HEK293 (cell line): ENCODE measurements around the gene C3orf80.

Experiments used
- BCL11B ChIP-seq: fragments of 450-650 bp; formaldehyde crosslinking; IDR thresholded peaks from 2 replicates; pipeline ENCODE4 v1.5.1; 2016; ENCODE audit warnings: low read depth, missing biosample characterization, missing genetic modification characterization
- GLI2 ChIP-seq: fragments of 450-650 bp; formaldehyde crosslinking; IDR thresholded peaks from 2 replicates; pipeline ENCODE4; 2017; ENCODE audit warnings: missing biosample characterization, missing genetic modification characterization, low read depth, borderline replicate concordance
- REST ChIP-seq: fragments of 450-650 bp; formaldehyde crosslinking; IDR thresholded peaks from 2 replicates; pipeline ENCODE4 v1.5.1; 2016; ENCODE audit warnings: missing biosample characterization, missing genetic modification characterization
- ZBTB8A ChIP-seq: fragments of 450-650 bp; formaldehyde crosslinking; IDR thresholded peaks from 2 replicates; pipeline ENCODE4 v1.5.1; 2016; ENCODE audit warnings: missing biosample characterization, missing genetic modification characterization
- ZFP3 ChIP-seq: fragments of 450-650 bp; formaldehyde crosslinking; IDR thresholded peaks from 2 replicates; pipeline ENCODE4 v1.5.1; 2016; ENCODE audit warnings: low read depth, missing biosample characterization, missing genetic modification characterization
- ZNF138 ChIP-seq: fragments of 450-650 bp; formaldehyde crosslinking; IDR thresholded peaks from 2 replicates; pipeline ENCODE4 v1.5.1; 2016; ENCODE audit warnings: missing biosample characterization, missing genetic modification characterization, borderline replicate concordance
- ZNF140 ChIP-seq: fragments of 450-650 bp; formaldehyde crosslinking; IDR thresholded peaks from 2 replicates; pipeline ENCODE4 v1.5.1; 2016; ENCODE audit warnings: missing biosample characterization, missing genetic modification characterization
- ZNF266 ChIP-seq: fragments of 450-650 bp; formaldehyde crosslinking; IDR thresholded peaks from 2 replicates; pipeline ENCODE4 v1.5.1; 2016; ENCODE audit warnings: missing biosample characterization, missing genetic modification characterization, low read depth
- ZNF404 ChIP-seq: fragments of 450-650 bp; formaldehyde crosslinking; IDR thresholded peaks from 2 replicates; pipeline ENCODE4 v1.5.1; 2017; ENCODE audit warnings: missing biosample characterization, missing genetic modification characterization
- ZNF426 ChIP-seq: fragments of 450-650 bp; formaldehyde crosslinking; IDR thresholded peaks from 2 replicates; pipeline ENCODE4 v1.5.1; 2017; ENCODE audit warnings: missing biosample characterization, missing genetic modification characterization, mild to moderate bottlenecking, inconsistent platforms, moderate library complexity
- ZNF433 ChIP-seq: fragments of 450-650 bp; formaldehyde crosslinking; IDR thresholded peaks from 2 replicates; pipeline ENCODE4 v1.5.1; 2016; ENCODE audit warnings: missing biosample characterization, missing genetic modification characterization, low read depth
- ZNF501 ChIP-seq: fragments of 450-650 bp; formaldehyde crosslinking; IDR thresholded peaks from 2 replicates; pipeline ENCODE4 v1.5.1; 2016; ENCODE audit warnings: missing biosample characterization, missing genetic modification characterization
- ZNF558 ChIP-seq: fragments of 450-650 bp; formaldehyde crosslinking; IDR thresholded peaks from 2 replicates; pipeline ENCODE4 v1.5.1; 2016; ENCODE audit warnings: missing biosample characterization, missing genetic modification characterization
- ZNF560 ChIP-seq: fragments of 450-650 bp; formaldehyde crosslinking; IDR thresholded peaks from 2 replicates; pipeline ENCODE4 v1.5.1; 2017; ENCODE audit warnings: missing biosample characterization, missing genetic modification characterization, borderline replicate concordance
- ZNF623 ChIP-seq: fragments of 450-650 bp; formaldehyde crosslinking; IDR thresholded peaks from 2 replicates; pipeline ENCODE4 v1.5.1; 2016; ENCODE audit warnings: missing biosample characterization, missing genetic modification characterization
- ZNF664 ChIP-seq: fragments of 450-650 bp; formaldehyde crosslinking; IDR thresholded peaks from 2 replicates; pipeline ENCODE4 v1.5.1; 2016; ENCODE audit warnings: missing biosample characterization, missing genetic modification characterization
- TF ChIP-seq, protein P1 (sequence below): fragments of 450-650 bp; formaldehyde crosslinking; IDR thresholded peaks from 2 replicates; pipeline ENCODE4 v1.5.1; 2016; ENCODE audit warnings: missing biosample characterization, missing genetic modification characterization, borderline replicate concordance
- TF ChIP-seq, protein P2 (sequence below): fragments of 450-650 bp; formaldehyde crosslinking; conservative IDR thresholded peaks from 2 replicates; pipeline ENCODE4 v1.5.1; 2016; ENCODE audit warnings: low read depth, missing biosample characterization, missing genetic modification characterization

The C3orf80 gene

DNA sequence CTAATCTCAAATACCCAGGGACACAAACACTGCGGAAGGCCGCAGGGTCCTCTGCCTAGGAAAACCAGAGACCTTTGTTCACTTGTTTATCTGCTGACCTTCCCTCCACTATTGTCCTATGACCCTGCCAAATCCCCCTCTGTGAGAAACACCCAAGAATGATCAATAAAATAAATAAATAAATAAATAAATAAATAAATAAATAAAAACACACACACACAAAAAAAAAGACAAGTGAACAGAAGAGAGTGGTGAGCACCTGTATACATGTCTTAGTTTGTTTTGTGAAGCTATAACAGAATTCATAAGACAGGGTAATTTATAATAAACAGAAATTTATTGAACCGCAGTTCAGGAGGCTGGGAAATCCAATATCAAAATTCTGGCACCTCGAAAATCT is 45.8 kb upstream of the C3orf80 start (continued):
- TF ChIP-seq REST (peak; percentile 67; the same call in 1 of the 2 replicates), ZNF140 (tag by site-specific recombination) (peak; percentile 87), ZNF560 (tag by site-specific recombination) (0 out of 2 replicates have a peak, but pooled peaks have one; percentile 8), GLI2 (tag by site-specific recombination) (peak; percentile 39; the same call in 1 of the 2 replicates), ZNF138 (tag by site-specific recombination) (0 out of 2 replicates have a peak, but pooled peaks have one; percentile 24), ZNF426 (tag by site-specific recombination) (peak; percentile 84), ZNF664 (peak; percentile 65; the same call in 1 of the 2 replicates), ZFP3 (0 out of 2 replicates have a peak, but pooled peaks have one; percentile 36), BCL11B (tag by site-specific recombination) (0 out of 2 replicates have a peak, but pooled peaks have one; percentile 42), ZNF404 (tag by site-specific recombination) (peak; percentile 66; the same call in 1 of the 2 replicates), ZNF266 (tag by site-specific recombination) (0 out of 2 replicates have a peak, but pooled peaks have one; percentile 67), ZNF501 (tag by site-specific recombination) (peak; percentile 49; the same call in 1 of the 2 replicates), ZNF623 (peak; percentile 67), ZNF558 (tag by site-specific recombination) (peak; percentile 64; the same call in 1 of the 2 replicates), ZNF433 (peak; percentile 63; the same call in 1 of the 2 replicates), ZBTB8A (tag by site-specific recombination) (peak; percentile 67; the same call in 1 of the 2 replicates)
- TF ChIP-seq, protein P1, sequence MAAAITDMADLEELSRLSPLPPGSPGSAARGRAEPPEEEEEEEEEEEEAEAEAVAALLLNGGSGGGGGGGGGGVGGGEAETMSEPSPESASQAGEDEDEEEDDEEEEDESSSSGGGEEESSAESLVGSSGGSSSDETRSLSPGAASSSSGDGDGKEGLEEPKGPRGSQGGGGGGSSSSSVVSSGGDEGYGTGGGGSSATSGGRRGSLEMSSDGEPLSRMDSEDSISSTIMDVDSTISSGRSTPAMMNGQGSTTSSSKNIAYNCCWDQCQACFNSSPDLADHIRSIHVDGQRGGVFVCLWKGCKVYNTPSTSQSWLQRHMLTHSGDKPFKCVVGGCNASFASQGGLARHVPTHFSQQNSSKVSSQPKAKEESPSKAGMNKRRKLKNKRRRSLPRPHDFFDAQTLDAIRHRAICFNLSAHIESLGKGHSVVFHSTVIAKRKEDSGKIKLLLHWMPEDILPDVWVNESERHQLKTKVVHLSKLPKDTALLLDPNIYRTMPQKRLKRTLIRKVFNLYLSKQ (tag by site-specific recombination): 0 out of 2 replicates have a peak, but pooled peaks have one; percentile 18
- TF ChIP-seq, protein P2, sequence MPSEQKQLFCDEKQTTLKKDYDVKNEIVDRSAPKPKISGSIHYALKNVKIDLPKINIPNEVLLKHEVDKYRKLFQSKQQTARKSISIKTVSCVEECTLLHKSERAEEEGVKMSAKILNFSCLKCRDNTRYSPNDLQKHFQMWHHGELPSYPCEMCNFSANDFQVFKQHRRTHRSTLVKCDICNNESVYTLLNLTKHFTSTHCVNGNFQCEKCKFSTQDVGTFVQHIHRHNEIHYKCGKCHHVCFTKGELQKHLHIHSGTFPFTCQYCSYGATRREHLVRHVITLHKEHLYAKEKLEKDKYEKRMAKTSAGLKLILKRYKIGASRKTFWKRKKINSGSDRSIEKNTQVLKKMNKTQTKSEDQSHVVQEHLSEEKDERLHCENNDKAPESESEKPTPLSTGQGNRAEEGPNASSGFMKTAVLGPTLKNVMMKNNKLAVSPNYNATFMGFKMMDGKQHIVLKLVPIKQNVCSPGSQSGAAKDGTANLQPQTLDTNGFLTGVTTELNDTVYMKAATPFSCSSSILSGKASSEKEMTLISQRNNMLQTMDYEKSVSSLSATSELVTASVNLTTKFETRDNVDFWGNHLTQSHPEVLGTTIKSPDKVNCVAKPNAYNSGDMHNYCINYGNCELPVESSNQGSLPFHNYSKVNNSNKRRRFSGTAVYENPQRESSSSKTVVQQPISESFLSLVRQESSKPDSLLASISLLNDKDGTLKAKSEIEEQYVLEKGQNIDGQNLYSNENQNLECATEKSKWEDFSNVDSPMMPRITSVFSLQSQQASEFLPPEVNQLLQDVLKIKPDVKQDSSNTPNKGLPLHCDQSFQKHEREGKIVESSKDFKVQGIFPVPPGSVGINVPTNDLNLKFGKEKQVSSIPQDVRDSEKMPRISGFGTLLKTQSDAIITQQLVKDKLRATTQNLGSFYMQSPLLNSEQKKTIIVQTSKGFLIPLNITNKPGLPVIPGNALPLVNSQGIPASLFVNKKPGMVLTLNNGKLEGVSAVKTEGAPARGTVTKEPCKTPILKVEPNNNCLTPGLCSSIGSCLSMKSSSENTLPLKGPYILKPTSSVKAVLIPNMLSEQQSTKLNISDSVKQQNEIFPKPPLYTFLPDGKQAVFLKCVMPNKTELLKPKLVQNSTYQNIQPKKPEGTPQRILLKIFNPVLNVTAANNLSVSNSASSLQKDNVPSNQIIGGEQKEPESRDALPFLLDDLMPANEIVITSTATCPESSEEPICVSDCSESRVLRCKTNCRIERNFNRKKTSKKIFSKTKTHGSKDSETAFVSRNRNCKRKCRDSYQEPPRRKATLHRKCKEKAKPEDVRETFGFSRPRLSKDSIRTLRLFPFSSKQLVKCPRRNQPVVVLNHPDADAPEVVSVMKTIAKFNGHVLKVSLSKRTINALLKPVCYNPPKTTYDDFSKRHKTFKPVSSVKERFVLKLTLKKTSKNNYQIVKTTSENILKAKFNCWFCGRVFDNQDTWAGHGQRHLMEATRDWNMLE (tag by site-specific recombination): peak; percentile 88
